Calu3 (cell line): ENCODE measurements around the gene CACNA2D4. TPM values are rescaled to one million over a fixed set of nuclear protein-coding genes. Genes with fewer than 3 reads are reported as not detected.

Source experiments
- BruUV-seq: library from RNA; stranded (reverse); fragments of 400-500 nt; replicated peaks from 2 replicates; lab custom pipeline; 2021; lab: Mats Ljungman, UMichigan
- CTCF ChIA-PET: fragments of 300-600 bp; sonication (Branson Sonifier 250); formaldehyde crosslinking; loops from one replicate; lab custom pipeline; 2022; ENCODE audit warnings: antibody characterized with exemption; lab: Charles Lee
- DNase-seq: peaks from one replicate; pipeline ENCODE4 v3.0.0; 2022
- H3K27ac Mint-ChIP-seq: one replicate; pipeline ENCODE4 v1.8.0; 2022; ENCODE audit warnings: mixed read lengths; ENCODE audit not compliant: unreplicated experiment
- H3K27me3 Mint-ChIP-seq: one replicate; pipeline ENCODE4 v1.8.0; 2022; ENCODE audit warnings: mixed read lengths; ENCODE audit not compliant: unreplicated experiment
- H3K36me3 Mint-ChIP-seq: one replicate; pipeline ENCODE4 v1.8.0; 2022; ENCODE audit warnings: mild to moderate bottlenecking, moderate library complexity, mixed read lengths; ENCODE audit not compliant: insufficient read depth, unreplicated experiment
- H3K4me1 Mint-ChIP-seq: one replicate; pipeline ENCODE4 v1.8.0; 2022; ENCODE audit warnings: mild to moderate bottlenecking, low read depth, mixed read lengths; ENCODE audit not compliant: unreplicated experiment
- H3K4me3 Mint-ChIP-seq: one replicate; pipeline ENCODE4 v1.8.0; 2022; ENCODE audit warnings: mild to moderate bottlenecking, low read depth, moderate library complexity, mixed read lengths; ENCODE audit not compliant: unreplicated experiment
- H3K9me3 Mint-ChIP-seq: one replicate; pipeline ENCODE4 v1.8.0; 2022; ENCODE audit warnings: low read depth, mixed read lengths; ENCODE audit not compliant: unreplicated experiment
- CTCF ChIP-seq: fragments of 200-600 bp; IDR thresholded peaks from one replicate; pipeline ENCODE4 v1.8.0; 2022; ENCODE audit warnings: antibody characterized with exemption; ENCODE audit not compliant: unreplicated experiment
- intact Hi-C: fragments of 100-400 bp; cut with micrococcal nuclease; formaldehyde crosslinking; loops from one replicate; pipeline ENCODE4 v1.10.0; 2022; ENCODE audit not compliant: unreplicated experiment
- total RNA-seq: library from RNA; stranded (reverse); gene quantifications from 2 replicates; pipeline ENCODE4 v1.2.3, GENCODE V29; 2022

CACNA2D4 gene
- total RNA-seq, 1 experiment from 2014 or later: 0.80 TPM

- no TSS peak for BruUV-seq
- Mint-ChIP-seq H3K9me3 (no peaks in the 10 kb centered on the region), H3K27ac (no peak overlapping the region), H3K27me3 (peaks cover 84% of the 10 kb centered on the region), H3K36me3 (no peaks in the 10 kb centered on the region), H3K4me1 (peaks cover 8% of the 10 kb centered on the region), H3K4me3 (no peak overlapping the region)
- CTCF ChIA-PET: no interaction called here
- no peak for TF ChIP-seq CTCF
- no peak for DNase-seq
- intact Hi-C loops: no loop called here
Observed at GRCh38 chr12:1932264-1932777, 13.9 kb upstream of the CACNA2D4 start.

DNA sequence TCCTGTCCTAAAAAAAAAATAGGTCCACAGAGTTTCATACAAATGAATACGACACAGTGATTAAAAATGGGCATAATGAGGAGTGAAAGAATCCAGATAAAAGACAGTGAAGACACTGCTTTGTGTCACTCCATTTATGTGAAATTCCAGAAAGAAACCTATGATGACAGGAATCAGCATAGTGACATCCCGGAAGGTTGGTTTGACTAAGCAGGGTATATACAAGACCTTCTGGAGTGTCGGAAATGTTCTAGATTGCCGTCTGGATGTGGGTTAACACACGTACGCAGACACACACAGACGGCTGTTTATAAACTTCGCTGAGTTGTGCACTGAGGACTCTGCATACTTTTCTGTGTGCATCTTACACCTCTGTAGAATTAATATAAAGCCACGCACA is 13.2 kb upstream of the CACNA2D4 start:
- Mint-ChIP-seq H3K4me3 (no peak overlapping the region), H3K27ac (no peak overlapping the region), H3K9me3 (no peaks in the 10 kb centered on the region), H3K4me1 (peaks cover 7% of the 10 kb centered on the region), H3K27me3 (peaks cover 90% of the 10 kb centered on the region), H3K36me3 (no peaks in the 10 kb centered on the region)
- CTCF ChIA-PET: no interaction called here
- TF ChIP-seq CTCF: no peak
- intact Hi-C loops: no loop called here
- no TSS peak for BruUV-seq
- no peak for DNase-seq

DNA sequence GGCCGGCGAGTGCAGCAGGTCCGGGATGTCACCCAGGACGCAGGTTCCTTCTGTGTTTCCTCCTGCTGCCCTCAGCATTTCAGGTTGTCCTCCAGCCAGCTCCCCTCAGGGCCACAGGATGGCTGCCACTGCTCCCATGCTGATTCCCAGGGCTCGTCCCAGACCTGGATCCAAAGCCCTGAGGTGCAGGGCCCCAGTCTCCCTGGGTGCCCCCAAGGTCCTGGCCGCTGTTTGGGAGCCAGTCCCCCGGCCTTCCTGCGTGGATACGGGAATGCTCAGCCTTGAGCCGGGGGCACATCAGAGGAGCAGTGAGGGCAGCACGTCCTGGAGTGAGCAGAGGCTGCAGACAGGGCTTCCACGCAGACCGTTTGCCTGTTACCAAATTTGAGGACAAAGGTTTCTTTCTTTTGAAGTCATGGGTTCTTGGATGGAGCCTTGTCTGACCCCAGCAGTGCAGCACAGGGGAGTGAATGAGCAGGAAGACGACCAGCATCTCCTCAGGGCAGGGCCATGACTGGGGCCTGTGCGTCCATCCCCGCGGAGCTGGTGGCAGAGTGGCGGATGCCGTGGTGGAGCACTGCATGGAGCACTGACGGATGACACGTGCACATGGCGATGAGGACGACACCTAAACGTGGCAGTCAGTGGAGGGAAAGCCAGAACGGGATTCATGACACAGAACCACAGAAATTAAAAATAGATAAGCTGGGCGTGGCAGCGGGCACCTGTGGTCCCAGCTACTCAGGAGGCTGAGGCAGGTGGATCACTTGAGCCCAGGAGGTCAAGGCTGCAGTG is 12.5 kb upstream of the CACNA2D4 start:
- CTCF ChIA-PET: interaction anchor here (0.9 kb wide), 1 partner anchor 9 kb away, joined by 3 read pairs; no protein-coding TSS in a partner anchor

More for the DNA sequence above, 12.5 kb upstream of the CACNA2D4 start:
- no peak overlapping the region for H3K4me3 Mint-ChIP-seq
- H3K27me3 Mint-ChIP-seq: peaks cover 92% of the 10 kb centered on the region
- no peak for DNase-seq
- no TSS peak for BruUV-seq
- no peak for TF ChIP-seq CTCF
- no peaks in the 10 kb centered on the region for H3K36me3 Mint-ChIP-seq
- intact Hi-C loops: no loop called here
- peaks cover under 1% of the 10 kb centered on the region for H3K4me1 Mint-ChIP-seq
- no peaks in the 10 kb centered on the region for H3K9me3 Mint-ChIP-seq
- no peak overlapping the region for H3K27ac Mint-ChIP-seq
